Heart left ventricle (tissue), 13 donors: ENCODE data around the gene FRA10AC1.

Source experiments
- CTCF ChIP-seq, 12 donors: fragments of 200-600 bp; sonication (generic) in 4 of 12; IDR thresholded peaks; one replicate each; pipeline versions ENCODE4 v1.5.0 to v1.8.0; 2018 to 2022; ENCODE audit warnings: antibody characterized with exemption in 12 of 12, mild to moderate bottlenecking in 5 of 12
- POLR2A ChIP-seq, 2 donors: fragments of 450-650 bp; IDR thresholded peaks; one replicate each; pipeline ENCODE4 v1.6.1; 2017; ENCODE audit warnings: antibody characterized with exemption in 2 of 2, mild to moderate bottlenecking in 2 of 2, moderate library complexity in 2 of 2
- donor health status: ischemic (EF 13 %, LVEDD 7.1; RV severe dilation, severe dysfunction).
- donor health status: DM: no; HTN: yes; CAD: no.
- donor health status: DM: no; HTN: no; CAD: no.
- donor health status: ischemic (EF 25% LVEDD 6.9; RV normal size, moderate dysfunction).
- donor health status: ischemic (EF 25% LVEDD 5.7; RV mildly dilated, moderate dysfunction).
- donor health status: ischemic (EF 35%, LVEDD 5.7; RV mildly dilated, moderate dysfunction).
- donor health status: nonischemic (EF 11% LVEDD 7.7; RV severe dilation, severe dysfunction).
- donor health status: DM: yes; HTN: yes; CAD: no.
- donor health status: PGD.
- donor health status: ischemic (EF 29% LVEDD 5.4; RV normal size, mild dysfunction).
- donor health status: nonischemic (EF 23%, LVEDD 6.1; RV moderate dilation, normal function).

GRCh38 chr10:93667795-93668194, 34.6 kb downstream of the FRA10AC1 start:
- TF ChIP-seq CTCF (IDR thresholded peaks at IDR 0.05) (no peak), POLR2A (IDR thresholded peaks at IDR 0.05) (no peak)
